B cell (primary cell): Measurements from ENCODE around the gene OR10H4. TPM values are rescaled to one million over a fixed set of nuclear protein-coding genes. Genes with fewer than 3 reads are reported as not detected.
"Not testable (repeated sequence)": the region's sequence is repeated elsewhere in the genome, so short reads cannot be mapped to it uniquely, and the experiment has no call there.

ENCODE experiments used
- ATAC-seq: fragments of 200-7000 bp; cut with Tn5 transposase; one replicate; pipeline ENCODE4 v1.10.0; 2021; ENCODE audit warnings: low read depth, mild to moderate bottlenecking, moderate number of reproducible peaks, moderate library complexity
- CTCF ChIA-PET: fragments of 350-600 bp; sonication (Branson Sonifier 250); formaldehyde crosslinking; loops from one replicate; lab custom pipeline; 2021; ENCODE audit warnings: antibody characterized with exemption, inconsistent platforms; lab: Charles Lee
- POLR2A ChIA-PET: fragments of 350-600 bp; sonication (Branson Sonifier 250); formaldehyde crosslinking; loops from one replicate; lab custom pipeline; 2021; ENCODE audit warnings: antibody characterized with exemption; lab: Charles Lee
- DNase-seq: peaks from one replicate; pipeline ENCODE4 v3.0.0; 2013
- H2AFZ ChIP-seq: 2 replicates; pipeline ENCODE4 v1.6.1; 2012; ENCODE audit warnings: mild to moderate bottlenecking, low read depth, low read length; ENCODE audit not compliant: insufficient read depth, poor library complexity, severe bottlenecking
- H3K27ac ChIP-seq, 2 donors: 1 replicate in 1 of 2; 2 replicates in 1 of 2; pipeline ENCODE4 v1.5.1; 2012 to 2013; ENCODE audit warnings: low read length in 2 of 2, mild to moderate bottlenecking in 2 of 2, moderate library complexity in 1 of 2
- H3K27me3 ChIP-seq, 4 experiments: fragments of 200-600 bp in 1 of 4; sonication (generic) in 1 of 4; replicated peaks in 1 of 4; 1 replicate in 2 of 4; 2 replicates in 2 of 4; pipeline versions ENCODE4 v1.6.1 to v1.7.0; 2013 to 2016; ENCODE audit warnings: low read length in 3 of 4, mild to moderate bottlenecking in 2 of 4, mixed read lengths in 1 of 4, moderate library complexity in 1 of 4; ENCODE audit not compliant: insufficient read depth in 4 of 4, control insufficient read depth in 3 of 4; ENCODE audit errors: control extremely low read depth in 1 of 4
- H3K36me3 ChIP-seq, 2 experiments: replicated peaks in 1 of 2; 1 replicate in 1 of 2; 2 replicates in 1 of 2; pipeline versions ENCODE4 v1.6.1 to v1.7.1; 2013; ENCODE audit warnings: low read length in 1 of 2; ENCODE audit not compliant: insufficient read depth in 2 of 2, control insufficient read depth in 1 of 2; ENCODE audit errors: control extremely low read depth in 1 of 2, extremely low read depth in 1 of 2
- H3K4me1 ChIP-seq, 2 donors: fragments of 200-600 bp in 1 of 2; sonication (generic) in 1 of 2; 1 replicate in 1 of 2; 2 replicates in 1 of 2; pipeline versions ENCODE4 v1.5.1 to v1.6.1; 2013 to 2017; ENCODE audit warnings: low read length in 2 of 2; ENCODE audit not compliant: control insufficient read depth in 2 of 2, insufficient read depth in 2 of 2
- H3K4me2 ChIP-seq: replicated peaks from 2 replicates; pipeline ENCODE3; 2012; ENCODE audit warnings: mild to moderate bottlenecking, low read depth, low read length; ENCODE audit not compliant: poor library complexity, severe bottlenecking
- H3K4me3 ChIP-seq, 5 experiments: fragments of 200-600 bp in 1 of 5; sonication (generic) in 1 of 5; 1 replicate in 3 of 5; 2 replicates in 2 of 5; pipeline versions ENCODE4 v1.5.1 to v1.7.0; 2011 to 2016; ENCODE audit warnings: low read length in 4 of 5, mild to moderate bottlenecking in 4 of 5, low read depth in 2 of 5, control low read depth in 1 of 5, moderate library complexity in 1 of 5; ENCODE audit not compliant: insufficient read depth in 1 of 5; ENCODE audit errors: control extremely low read depth in 1 of 5, extremely low read depth in 1 of 5
- H3K79me2 ChIP-seq: fragments of 200-600 bp; sonication (generic); one replicate; pipeline ENCODE4 v1.6.0; 2016; ENCODE audit warnings: low read length; ENCODE audit not compliant: control insufficient read depth, insufficient read depth
- H3K9ac ChIP-seq: fragments of 200-600 bp; sonication (generic); 2 replicates; pipeline ENCODE4 v1.6.1; 2017; ENCODE audit warnings: mild to moderate bottlenecking, low read length, moderate library complexity
- H3K9me3 ChIP-seq, 3 donors: one replicate each; pipeline versions ENCODE4 v1.6.1 to v1.7.1; 2013; ENCODE audit warnings: low read length in 2 of 3; ENCODE audit not compliant: control insufficient read depth in 2 of 3, insufficient read depth in 1 of 3; ENCODE audit errors: control extremely low read depth in 1 of 3
- H4K20me1 ChIP-seq: 2 replicates; pipeline ENCODE4 v1.6.0; 2012; ENCODE audit warnings: mild to moderate bottlenecking, low read length; ENCODE audit not compliant: insufficient read depth, control insufficient read depth, poor library complexity, severe bottlenecking
- H3K27ac Mint-ChIP-seq: one replicate; pipeline ENCODE4 v1.8.0; 2021; ENCODE audit warnings: mixed read lengths
- H3K27me3 Mint-ChIP-seq: one replicate; pipeline ENCODE4 v1.8.0; 2021; ENCODE audit warnings: mixed read lengths
- H3K4me1 Mint-ChIP-seq: one replicate; pipeline ENCODE4 v1.8.0; 2021; ENCODE audit warnings: mixed read lengths
- H3K4me3 Mint-ChIP-seq: one replicate; pipeline ENCODE4 v1.8.0; 2021; ENCODE audit warnings: mixed read lengths
- H3K9me3 Mint-ChIP-seq: one replicate; pipeline ENCODE4 v1.8.0; 2022; ENCODE audit warnings: mixed read lengths; ENCODE audit not compliant: insufficient read depth
- CTCF ChIP-seq: fragments of 200-600 bp; IDR thresholded peaks from one replicate; pipeline ENCODE4 v1.8.0; 2022; ENCODE audit warnings: antibody characterized with exemption, mild to moderate bottlenecking
- EZH2 ChIP-seq: IDR thresholded peaks from 2 replicates; pipeline ENCODE4 v1.6.1; 2012; ENCODE audit warnings: borderline replicate concordance, low read depth, mild to moderate bottlenecking, moderate library complexity, low read length; ENCODE audit not compliant: insufficient read depth, poor library complexity, severe bottlenecking
- WGBS: methylation state at CpG from one replicate; pipeline ENCODE4 v1.1.5; 2013; ENCODE audit warnings: missing lambda C conversion rate; ENCODE audit not compliant: insufficient coverage; 5-methylcytosine and 5-hydroxymethylcytosine counted together
- intact Hi-C: fragments of 100-400 bp; cut with micrococcal nuclease; formaldehyde crosslinking; loops from one replicate; pipeline ENCODE4 v1.10.0; 2022
- polyA plus RNA-seq: library from polyadenylated mRNA; depleted of rRNA; stranded (reverse); fragments of >200 nt; gene quantifications from 2 replicates; pipeline ENCODE4 v1.2.3, GENCODE V29; 2012
- total RNA-seq, 2 donors: library from RNA; stranded (reverse); fragments of 120-200 nt in 1 of 2; gene quantifications; 1 replicate in 1 of 2; 2 replicates in 1 of 2; pipeline versions ENCODE4 v1.2.3 to v1.2.4, GENCODE V29; 2013 to 2022

OR10H4 gene
- total and polyA plus RNA-seq, 2 donors (not counting 1 experiment from before 2014, with no cell fraction given): not detected

- no peaks in the 10 kb centered on the region for H3K9me3 Mint-ChIP-seq
- Histone ChIP-seq H3K9ac (no peak overlapping the region), H4K20me1 (no peaks in the 10 kb centered on the region), H3K27me3 (peaks cover 0 to 19% (median 7%) of the 10 kb centered on the region in 4 experiments), H3K4me2 (no peak overlapping the region), H3K4me3 (no peak overlapping the region), H3K9me3 (peaks cover 0 to 3% (median 3%) of the 10 kb centered on the region in 3 donors), H3K36me3 (no peaks in the 10 kb centered on the region), H3K27ac (no peak overlapping the region), H2AFZ (no peak overlapping the region), H3K4me1 (no peaks in the 10 kb centered on the region), H3K79me2 (no peaks in the 10 kb centered on the region)
- peaks cover 45% of the 10 kb centered on the region for H3K27me3 Mint-ChIP-seq
- TF ChIP-seq CTCF (no peak), EZH2 (no peak)
- peak overlapping the region; percentile 37 for H3K4me3 Mint-ChIP-seq
- ATAC-seq: no peak
- H3K4me1 Mint-ChIP-seq: peaks cover 4% of the 10 kb centered on the region
- whole genome bisulfite sequencing: 65% methylated on average over 4 of the region's 11 CpGs
- no peak for DNase-seq
- intact Hi-C loops: no loop called here
- no peak overlapping the region for H3K27ac Mint-ChIP-seq
- CTCF ChIA-PET: no interaction called here
- POLR2A ChIA-PET: no interaction called here
These were observed 48.3 kb upstream of the OR10H4 start for GRCh38 chr19:15900504-15900903.

GRCh38 chr19:15902254-15902653 is 46.6 kb upstream of the OR10H4 start:
- Mint-ChIP-seq H3K4me3 (no peak overlapping the region), H3K4me1 (peaks cover 4% of the 10 kb centered on the region), H3K27me3 (peaks cover 43% of the 10 kb centered on the region), H3K27ac (no peak overlapping the region), H3K9me3 (no peaks in the 10 kb centered on the region)
- TF ChIP-seq EZH2 (no peak), CTCF (no peak)
- Histone ChIP-seq H3K4me3 (no peak overlapping the region), H3K27me3 (peaks cover 0 to 19% (median 14%) of the 10 kb centered on the region in 4 experiments), H3K9me3 (peaks cover 0 to 3% (median 3%) of the 10 kb centered on the region in 3 donors), H3K27ac (no peak overlapping the region), H3K4me1 (no peaks in the 10 kb centered on the region), H2AFZ (no peak overlapping the region), H3K36me3 (no peaks in the 10 kb centered on the region), H3K4me2 (no peak overlapping the region), H3K9ac (no peak overlapping the region), H3K79me2 (no peaks in the 10 kb centered on the region), H4K20me1 (no peaks in the 10 kb centered on the region)
- ATAC-seq (no peak), DNase-seq (no peak)
- ChIA-PET POLR2A (no interaction called here), CTCF (no interaction called here)
- WGBS: 98% methylated on average over 11 of the region's 11 CpGs
- intact Hi-C loops: no loop called here

- POLR2A ChIA-PET, H3K4me1 Mint-ChIP-seq, H3K79me2 ChIP-seq, H3K9me3 Mint-ChIP-seq, H2AFZ ChIP-seq, H4K20me1 ChIP-seq, intact Hi-C loops, H3K4me1 ChIP-seq, ATAC-seq, H3K4me3 Mint-ChIP-seq, H3K9me3 ChIP-seq, H3K27ac Mint-ChIP-seq, H3K27ac ChIP-seq, H3K36me3 ChIP-seq, DNase-seq, H3K9ac ChIP-seq, H3K4me3 ChIP-seq, H3K4me2 ChIP-seq, CTCF ChIA-PET: not testable (repeated sequence)
- H3K27me3 ChIP-seq: peaks cover 0 to 22% (median 10%) of the 10 kb centered on the region in 4 experiments
- whole genome bisulfite sequencing: 95% methylated on average over 12 of the region's 29 CpGs
- H3K27me3 Mint-ChIP-seq: peaks cover 46% of the 10 kb centered on the region
These were observed 45.9 kb upstream of the OR10H4 start for GRCh38 chr19:15902898-15903297.
